Panc1 (cell line): ENCODE results near the gene RGS21. TPM values are rescaled to one million over a fixed set of nuclear protein-coding genes. Genes with fewer than 3 reads are reported as not detected.

ENCODE experiments used
- ATAC-seq: fragments of 200-7000 bp; cut with Tn5 transposase; 2 replicates; pipeline ENCODE4 v1.9.1; 2020; ENCODE audit warnings: mild to moderate bottlenecking, moderate library complexity
- BruUV-seq: library from RNA; stranded (reverse); fragments of 400-500 nt; replicated peaks from 2 replicates; lab custom pipeline; 2021; lab: Mats Ljungman, UMichigan
- CTCF ChIA-PET: fragments of 300-600 bp; sonication (Branson Sonifier 250); formaldehyde crosslinking; loops from one replicate; lab custom pipeline; 2022; ENCODE audit warnings: antibody characterized with exemption; lab: Charles Lee
- POLR2A ChIA-PET: fragments of 300-600 bp; sonication (Branson Sonifier 250); formaldehyde crosslinking; loops from one replicate; lab custom pipeline; 2022; ENCODE audit warnings: antibody characterized with exemption; lab: Charles Lee
- DNase-seq: peaks from one replicate; pipeline ENCODE4 v3.0.0-alpha.2; 2010; ENCODE audit warnings: low read depth, low spot score
- H3K27ac ChIP-seq: 2 replicates; pipeline ENCODE4 v1.5.1; 2011; ENCODE audit warnings: mild to moderate bottlenecking, low read length, inconsistent platforms
- H3K27me3 ChIP-seq: fragments of 200-500 bp; sonication (Bioruptor generic); 2 replicates; pipeline ENCODE4 v1.6.0; 2014; ENCODE audit warnings: low read length, inconsistent platforms; ENCODE audit not compliant: control insufficient read depth, insufficient read depth
- H3K36me3 ChIP-seq: fragments of 200-500 bp; sonication (Bioruptor generic); 2 replicates; pipeline ENCODE4 v1.5.1; 2014; ENCODE audit warnings: inconsistent platforms, mild to moderate bottlenecking, low read length, moderate library complexity; ENCODE audit not compliant: control insufficient read depth, insufficient read depth
- H3K4me1 ChIP-seq: 2 replicates; pipeline ENCODE4 v1.5.1; 2011; ENCODE audit warnings: inconsistent platforms, mild to moderate bottlenecking, low read length, moderate library complexity; ENCODE audit not compliant: control insufficient read depth, insufficient read depth
- H3K4me3 ChIP-seq, 2 experiments: 2 replicates each; pipeline ENCODE4 v1.5.1; 2011 to 2012; ENCODE audit warnings: low read depth in 2 of 2, low read length in 2 of 2, mild to moderate bottlenecking in 2 of 2, inconsistent platforms in 1 of 2, moderate library complexity in 1 of 2
- H3K9me3 ChIP-seq: fragments of 200-500 bp; sonication (Bioruptor generic); 2 replicates; pipeline ENCODE4 v1.5.1; 2014; ENCODE audit warnings: low read depth, mild to moderate bottlenecking, inconsistent platforms, low read length, moderate library complexity; ENCODE audit not compliant: control insufficient read depth, insufficient read depth
- POLR2AphosphoS5 ChIP-seq: IDR thresholded peaks from 2 replicates; pipeline ENCODE4 v1.6.1; 2012; ENCODE audit warnings: mild to moderate bottlenecking, low read depth, low read length, moderate library complexity
- SIN3A ChIP-seq: IDR thresholded peaks from 2 replicates; pipeline ENCODE4 v1.6.1; 2012; ENCODE audit warnings: low read depth, mild to moderate bottlenecking, low read length, moderate library complexity, borderline replicate concordance; ENCODE audit not compliant: insufficient read depth
- TCF7L2 ChIP-seq: IDR thresholded peaks from 2 replicates; pipeline ENCODE4 v1.6.1; 2011; ENCODE audit warnings: mild to moderate bottlenecking, low read depth, low read length, inconsistent platforms
- in situ Hi-C: cut with HindIII; loops from 2 replicates; pipeline ENCODE4 v1.10.0; 2016; ENCODE audit warnings: low sequenced_read_pairs, low pct_unique_long_range_greater_than_20kb
- intact Hi-C: fragments of 100-400 bp; cut with micrococcal nuclease; formaldehyde crosslinking; loops from one replicate; pipeline ENCODE4 v1.10.0; 2022; ENCODE audit not compliant: unreplicated experiment
- total RNA-seq: library from RNA; stranded (reverse); gene quantifications from one replicate; pipeline ENCODE4 v1.2.1, GENCODE V29; 2021; ENCODE audit not compliant: unreplicated experiment
- TF ChIP-seq, protein P1 (sequence below): fragments of 450-650 bp; IDR thresholded peaks from 2 replicates; pipeline ENCODE4 v1.5.1; 2017; ENCODE audit warnings: mild to moderate bottlenecking
- TF ChIP-seq, protein P2 (sequence below), 2 experiments: IDR thresholded peaks; 2 replicates each; pipeline ENCODE4 v1.6.1; 2011 to 2012; ENCODE audit warnings: low read depth in 2 of 2, control low read depth in 1 of 2, low read length in 1 of 2, mild to moderate bottlenecking in 1 of 2, moderate library complexity in 1 of 2; ENCODE audit not compliant: insufficient read depth in 1 of 2

RGS21 gene
- total RNA-seq, 1 experiment from 2014 or later: not detected

DNA sequence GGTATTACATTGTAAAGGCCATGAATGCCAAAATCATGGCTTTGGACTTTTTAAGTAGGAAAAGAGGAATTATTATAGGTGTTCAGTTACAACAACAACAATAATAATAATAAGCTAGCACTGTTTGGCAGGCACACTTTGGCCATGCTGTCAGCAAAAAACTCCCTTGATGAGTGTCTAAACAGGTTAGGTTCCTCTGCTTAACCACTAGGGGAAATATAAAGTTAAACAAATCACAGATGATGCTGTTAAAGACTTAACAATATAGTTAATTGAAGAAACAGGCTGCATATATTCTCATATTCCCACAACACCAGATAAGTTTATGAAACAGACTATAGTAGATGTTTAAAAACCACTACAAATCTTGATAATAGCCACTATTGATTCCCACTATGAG, 46.4 kb downstream of the RGS21 start:
- ATAC-seq (no peak), DNase-seq (no peak)
- POLR2A ChIA-PET: no interaction called here
- Histone ChIP-seq H3K9me3 (no peaks in the 10 kb centered on the region), H3K36me3 (no peaks in the 10 kb centered on the region), H3K4me3 (no peak overlapping the region), H3K4me1 (no peaks in the 10 kb centered on the region), H3K27ac (no peak overlapping the region), H3K27me3 (no peaks in the 10 kb centered on the region)
- in situ Hi-C loops: no loop called here
- intact Hi-C loops: no loop called here
- TF ChIP-seq POLR2AphosphoS5 (no peak), SIN3A (no peak)
- TF ChIP-seq, protein P1, sequence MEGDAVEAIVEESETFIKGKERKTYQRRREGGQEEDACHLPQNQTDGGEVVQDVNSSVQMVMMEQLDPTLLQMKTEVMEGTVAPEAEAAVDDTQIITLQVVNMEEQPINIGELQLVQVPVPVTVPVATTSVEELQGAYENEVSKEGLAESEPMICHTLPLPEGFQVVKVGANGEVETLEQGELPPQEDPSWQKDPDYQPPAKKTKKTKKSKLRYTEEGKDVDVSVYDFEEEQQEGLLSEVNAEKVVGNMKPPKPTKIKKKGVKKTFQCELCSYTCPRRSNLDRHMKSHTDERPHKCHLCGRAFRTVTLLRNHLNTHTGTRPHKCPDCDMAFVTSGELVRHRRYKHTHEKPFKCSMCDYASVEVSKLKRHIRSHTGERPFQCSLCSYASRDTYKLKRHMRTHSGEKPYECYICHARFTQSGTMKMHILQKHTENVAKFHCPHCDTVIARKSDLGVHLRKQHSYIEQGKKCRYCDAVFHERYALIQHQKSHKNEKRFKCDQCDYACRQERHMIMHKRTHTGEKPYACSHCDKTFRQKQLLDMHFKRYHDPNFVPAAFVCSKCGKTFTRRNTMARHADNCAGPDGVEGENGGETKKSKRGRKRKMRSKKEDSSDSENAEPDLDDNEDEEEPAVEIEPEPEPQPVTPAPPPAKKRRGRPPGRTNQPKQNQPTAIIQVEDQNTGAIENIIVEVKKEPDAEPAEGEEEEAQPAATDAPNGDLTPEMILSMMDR: no peak
- TF ChIP-seq, protein P2, sequence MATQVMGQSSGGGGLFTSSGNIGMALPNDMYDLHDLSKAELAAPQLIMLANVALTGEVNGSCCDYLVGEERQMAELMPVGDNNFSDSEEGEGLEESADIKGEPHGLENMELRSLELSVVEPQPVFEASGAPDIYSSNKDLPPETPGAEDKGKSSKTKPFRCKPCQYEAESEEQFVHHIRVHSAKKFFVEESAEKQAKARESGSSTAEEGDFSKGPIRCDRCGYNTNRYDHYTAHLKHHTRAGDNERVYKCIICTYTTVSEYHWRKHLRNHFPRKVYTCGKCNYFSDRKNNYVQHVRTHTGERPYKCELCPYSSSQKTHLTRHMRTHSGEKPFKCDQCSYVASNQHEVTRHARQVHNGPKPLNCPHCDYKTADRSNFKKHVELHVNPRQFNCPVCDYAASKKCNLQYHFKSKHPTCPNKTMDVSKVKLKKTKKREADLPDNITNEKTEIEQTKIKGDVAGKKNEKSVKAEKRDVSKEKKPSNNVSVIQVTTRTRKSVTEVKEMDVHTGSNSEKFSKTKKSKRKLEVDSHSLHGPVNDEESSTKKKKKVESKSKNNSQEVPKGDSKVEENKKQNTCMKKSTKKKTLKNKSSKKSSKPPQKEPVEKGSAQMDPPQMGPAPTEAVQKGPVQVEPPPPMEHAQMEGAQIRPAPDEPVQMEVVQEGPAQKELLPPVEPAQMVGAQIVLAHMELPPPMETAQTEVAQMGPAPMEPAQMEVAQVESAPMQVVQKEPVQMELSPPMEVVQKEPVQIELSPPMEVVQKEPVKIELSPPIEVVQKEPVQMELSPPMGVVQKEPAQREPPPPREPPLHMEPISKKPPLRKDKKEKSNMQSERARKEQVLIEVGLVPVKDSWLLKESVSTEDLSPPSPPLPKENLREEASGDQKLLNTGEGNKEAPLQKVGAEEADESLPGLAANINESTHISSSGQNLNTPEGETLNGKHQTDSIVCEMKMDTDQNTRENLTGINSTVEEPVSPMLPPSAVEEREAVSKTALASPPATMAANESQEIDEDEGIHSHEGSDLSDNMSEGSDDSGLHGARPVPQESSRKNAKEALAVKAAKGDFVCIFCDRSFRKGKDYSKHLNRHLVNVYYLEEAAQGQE (IDR thresholded peaks at IDR 0.05; ENCODE audit: insufficient read depth in 1 of 2, low read depth in 2 of 2, low read length in 1 of 2): no peak
- CTCF ChIA-PET: no interaction called here
- BruUV-seq: no TSS peak

DNA sequence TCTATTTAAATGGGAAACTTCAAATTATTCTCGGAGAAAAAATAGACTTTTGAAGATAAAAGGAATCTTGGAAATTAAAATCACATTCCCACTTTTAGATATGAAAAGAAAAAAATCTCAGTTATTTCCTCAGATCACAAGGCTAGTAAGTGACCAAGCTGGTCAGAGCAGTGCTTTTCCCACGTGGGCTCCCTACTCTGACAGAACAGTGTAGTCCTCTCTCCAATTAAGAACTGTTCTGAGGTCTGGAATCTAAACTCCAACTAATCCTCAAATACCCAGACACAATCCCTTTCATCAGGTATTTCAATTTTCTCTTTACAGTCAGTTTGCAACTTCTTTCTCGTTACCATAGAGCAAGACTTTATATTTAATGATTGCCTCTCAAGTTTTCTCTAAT, 50.6 kb downstream of the RGS21 start:
- H3K27me3 ChIP-seq: no peaks in the 10 kb centered on the region
- H3K9me3 ChIP-seq: no peaks in the 10 kb centered on the region
- no TSS peak for BruUV-seq
- no peaks in the 10 kb centered on the region for H3K4me1 ChIP-seq
- no peaks in the 10 kb centered on the region for H3K36me3 ChIP-seq
- DNase-seq (no peak), ATAC-seq (no peak)
- ChIA-PET CTCF (no interaction called here), POLR2A (no interaction called here)
- no peak overlapping the region for H3K27ac ChIP-seq
- TF ChIP-seq TCF7L2 (no peak), SIN3A (no peak), POLR2AphosphoS5 (no peak)
- TF ChIP-seq, protein P1: no peak
- TF ChIP-seq, protein P2 (IDR thresholded peaks at IDR 0.05; ENCODE audit: insufficient read depth in 1 of 2, low read depth in 2 of 2, low read length in 1 of 2): no peak
- in situ Hi-C loops: no loop called here
- H3K4me3 ChIP-seq: no peak overlapping the region
- intact Hi-C loops: no loop called here
